ENCODE data around the gene INO80E.
"Not testable (repeated sequence)": the region's sequence is repeated elsewhere in the genome, so short reads cannot be mapped to it uniquely, and the experiment has no call there.

INO80E gene

GRCh38 chr16:30033270-30033669 is 37.2 kb downstream of the INO80E start:
- DNase-seq = no peak

GRCh38 chr16:30040221-30040620 is 44.2 kb downstream of the INO80E start:
- DNase-seq = no peak

- DNase-seq = not testable (repeated sequence)
Measured at GRCh38 chr16:30040690-30041089, 44.6 kb downstream of the INO80E start.

GRCh38 chr16:30041841-30042240 is 45.8 kb downstream of the INO80E start:
- DNase-seq = no peak

GRCh38 chr16:30046178-30046577 is 50.1 kb downstream of the INO80E start:
- DNase-seq = no peak

- DNase-seq = no peak
Measured at GRCh38 chr16:30046588-30046987, 50.5 kb downstream of the INO80E start.

- DNase-seq = no peak
Measured at GRCh38 chr16:30049871-30050270, 53.8 kb downstream of the INO80E start.

- DNase-seq = no peak
Measured at GRCh38 chr16:30051518-30051917, 55.5 kb downstream of the INO80E start.

GRCh38 chr16:30052671-30053372 is 56.8 kb downstream of the INO80E start:
- DNase-seq = peak; percentile 94 to 97

GRCh38 chr16:30053376-30054015 is 57.5 kb downstream of the INO80E start:
- DNase-seq = no peak

GRCh38 chr16:30054451-30054850 is 58.4 kb downstream of the INO80E start:
- DNase-seq = no peak

GRCh38 chr16:30054959-30055553 is 59.0 kb downstream of the INO80E start:
- peak; percentile 66 to 69 for DNase-seq
